NCI-H2196 (cell line): ENCODE measurements around the gene MIP.
"Not testable (repeated sequence)": the region's sequence is repeated elsewhere in the genome, so short reads cannot be mapped to it uniquely, and the experiment has no call there.

Experiments
- DNase-seq: peaks from one replicate; lab custom pipeline; 2025; ENCODE audit not compliant: unreplicated experiment; lab: John Stamatoyannopoulos, UW

MIP gene

DNA sequence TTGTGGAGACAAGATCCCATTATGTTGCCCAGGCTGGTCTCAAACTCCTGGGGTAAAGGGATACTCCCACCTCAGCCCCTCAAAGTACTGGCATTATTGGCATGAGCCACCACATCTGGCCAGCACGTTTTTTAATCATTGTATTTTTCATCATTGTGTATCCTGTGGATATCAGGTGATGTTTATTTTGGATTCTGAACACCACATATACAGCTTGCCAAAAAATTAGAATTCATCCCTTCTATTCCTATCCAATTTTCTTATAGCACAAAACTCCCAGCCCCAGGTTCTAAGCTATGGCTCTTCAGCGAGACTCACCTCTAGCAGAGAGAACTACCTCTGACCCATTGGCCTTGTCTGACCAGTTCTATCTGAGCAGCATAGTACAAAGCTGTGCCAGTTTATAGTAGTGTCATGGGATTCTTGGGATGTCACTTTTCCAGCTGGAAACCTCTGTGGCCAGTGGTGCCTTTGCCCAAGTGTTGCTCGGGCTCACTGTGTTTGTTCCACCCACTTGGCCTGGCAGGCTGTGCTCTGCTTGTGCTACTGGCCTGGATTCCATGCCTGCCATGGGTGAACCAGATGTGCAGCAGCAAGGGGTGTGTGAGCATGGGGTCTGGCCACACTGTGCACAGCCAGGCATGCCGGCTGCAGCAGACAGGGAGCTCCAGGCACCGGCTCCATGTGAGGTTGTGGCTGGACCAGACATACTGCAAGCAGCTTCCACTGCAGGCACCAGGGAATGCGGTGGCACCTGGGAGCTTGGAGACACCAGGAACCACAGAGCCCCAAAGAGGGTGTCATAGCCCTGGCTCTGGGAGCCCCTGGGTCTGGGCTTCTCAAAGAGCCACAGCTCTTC lies 42.4 kb downstream of the MIP start:
- DNase-seq = no peak

DNA sequence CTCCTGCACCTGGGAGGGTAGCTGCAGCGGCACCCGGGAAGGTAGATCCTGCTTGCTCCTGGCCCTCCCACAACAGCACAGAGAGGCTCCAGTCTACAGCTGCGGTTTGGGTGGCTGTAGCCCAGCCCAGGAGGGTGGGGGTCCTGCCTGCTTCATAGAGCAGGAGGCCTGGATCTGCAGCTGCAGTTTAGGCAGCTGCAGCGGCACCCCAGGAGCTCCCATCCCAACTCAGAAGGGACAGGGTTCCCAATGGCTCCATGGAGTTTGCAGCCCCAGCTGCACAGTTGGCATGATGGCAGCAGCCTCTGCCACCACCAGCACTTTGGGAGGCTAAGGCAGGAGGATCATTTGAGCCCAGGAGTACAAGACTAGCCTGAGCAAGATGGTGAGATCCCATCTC lies 43.7 kb downstream of the MIP start:
- no peak for DNase-seq

DNA sequence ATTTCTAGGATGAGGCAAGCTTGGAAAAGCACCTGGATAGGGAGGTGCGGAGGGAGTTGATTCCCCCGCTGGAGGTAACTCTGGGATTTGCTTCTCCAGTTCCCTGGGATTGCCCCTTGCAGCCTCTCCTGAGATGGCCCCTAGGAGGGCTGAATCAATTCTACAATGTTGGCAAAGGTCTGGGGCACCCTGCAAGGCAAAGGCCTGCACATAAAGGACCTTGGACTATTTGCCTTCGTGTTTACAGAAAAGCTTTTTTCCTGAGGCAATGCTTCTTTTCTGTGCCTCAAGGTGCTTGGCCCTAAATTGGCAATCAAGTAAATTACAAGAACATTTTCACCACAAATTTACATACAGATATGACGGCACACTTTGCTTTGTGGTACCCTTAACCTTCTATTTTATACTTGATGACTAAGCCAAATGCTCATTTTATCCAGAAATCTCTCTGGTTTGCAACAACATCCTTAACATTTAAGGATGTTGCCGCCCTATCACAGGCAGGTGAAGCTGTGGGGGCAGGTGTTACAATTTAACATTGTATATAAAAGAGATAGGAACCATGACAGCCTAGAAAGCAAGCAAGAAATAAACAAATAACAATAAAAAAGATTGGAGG lies 45.5 kb downstream of the MIP start:
- no peak for DNase-seq

DNA sequence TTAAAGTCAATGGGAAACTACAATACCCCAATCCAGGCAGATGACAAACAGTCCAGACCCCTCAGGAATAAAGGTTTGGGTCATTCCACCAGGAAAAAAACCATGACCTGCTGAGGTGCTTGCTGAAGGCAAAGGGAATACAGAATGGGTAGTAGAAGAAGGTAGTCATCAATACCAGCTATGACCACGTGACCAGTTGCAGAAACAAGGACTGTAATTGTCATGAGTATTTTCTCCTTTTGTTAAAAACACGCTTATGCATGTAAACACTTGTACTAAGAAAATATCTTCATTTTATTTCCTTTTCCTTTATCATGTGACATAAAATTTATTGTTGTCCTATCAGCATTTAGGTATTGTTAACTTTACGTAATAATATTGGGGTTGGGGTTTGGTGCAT lies 50.2 kb downstream of the MIP start:
- DNase-seq = not testable (repeated sequence)

DNA sequence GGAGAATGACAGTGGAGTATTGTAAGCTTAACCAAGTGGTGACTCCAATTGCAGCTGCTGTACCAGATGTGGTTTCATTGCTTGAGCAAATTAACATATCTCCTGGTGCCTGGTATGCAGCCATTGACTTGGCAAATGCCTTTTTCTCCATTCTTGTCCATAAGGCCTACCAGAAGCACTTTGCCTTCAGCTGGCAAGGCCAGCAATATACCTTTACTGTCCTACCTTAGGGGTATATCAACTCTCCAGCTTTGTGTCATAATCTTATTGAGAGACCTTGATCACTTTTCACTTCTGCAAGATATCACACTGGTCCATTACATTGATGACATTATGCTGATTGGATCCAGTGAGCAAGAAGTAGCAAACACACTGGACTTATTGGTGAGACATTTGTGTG lies 52.8 kb downstream of the MIP start:
- DNase-seq = not testable (repeated sequence)

DNA sequence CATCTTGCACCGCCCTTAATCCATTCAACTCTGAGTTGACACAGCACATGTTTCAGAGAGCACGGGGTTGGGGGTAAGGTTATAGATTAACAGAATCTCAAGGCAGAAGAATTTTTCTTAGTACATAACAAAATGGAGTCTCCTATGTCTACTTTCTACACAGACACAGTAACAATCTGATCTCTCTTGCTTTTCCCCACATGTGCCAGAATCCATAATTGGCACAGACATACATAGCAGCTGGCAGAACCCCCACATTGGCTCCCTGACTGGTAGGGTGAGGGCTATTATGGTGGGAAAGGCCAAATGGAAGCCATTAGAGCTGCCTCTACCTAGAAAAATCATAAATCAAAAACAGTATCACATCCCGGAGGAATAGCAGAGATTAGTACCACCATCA lies 53.3 kb downstream of the MIP start:
- DNase-seq = not testable (repeated sequence)
